Progenitor cell of endocrine pancreas (in vitro differentiated cells): Measurements from ENCODE around the gene RFT1. TPM values are rescaled to one million over a fixed set of nuclear protein-coding genes. Genes with fewer than 3 reads are reported as not detected.
"Not testable (repeated sequence)": the region's sequence is repeated elsewhere in the genome, so short reads cannot be mapped to it uniquely, and the experiment has no call there.

ENCODE experiments used
- DNase-seq: peaks from one replicate; pipeline ENCODE4 v3.0.0; 2021; ENCODE audit warnings: low spot score; ENCODE audit not compliant: unreplicated experiment
- H3K27ac Mint-ChIP-seq: 2 replicates; pipeline ENCODE4 v1.8.0; 2021; ENCODE audit warnings: mild to moderate bottlenecking, moderate library complexity, mixed read lengths
- H3K27me3 Mint-ChIP-seq: 2 replicates; pipeline ENCODE4 v1.8.0; 2021; ENCODE audit warnings: mixed read lengths
- H3K36me3 Mint-ChIP-seq: 2 replicates; pipeline ENCODE4 v1.8.0; 2022; ENCODE audit warnings: mixed read lengths; ENCODE audit not compliant: insufficient read depth
- H3K4me1 Mint-ChIP-seq: 2 replicates; pipeline ENCODE4 v1.8.0; 2021; ENCODE audit warnings: low read depth, mixed read lengths
- H3K4me3 Mint-ChIP-seq: 2 replicates; pipeline ENCODE4 v1.8.0; 2021; ENCODE audit warnings: low read depth, mild to moderate bottlenecking, moderate library complexity, mixed read lengths
- H3K9me3 Mint-ChIP-seq: 2 replicates; pipeline ENCODE4 v1.8.0; 2021; ENCODE audit warnings: low read depth, mixed read lengths
- CTCF ChIP-seq: fragments of 200-600 bp; sonication (generic); IDR thresholded peaks from one replicate; pipeline ENCODE4 v1.5.0; 2021; ENCODE audit warnings: antibody characterized with exemption, mild to moderate bottlenecking; ENCODE audit not compliant: unreplicated experiment
- total RNA-seq: library from RNA; stranded (reverse); gene quantifications from 2 replicates; pipeline ENCODE4 v1.2.1, GENCODE V29; 2021

RFT1 gene
- total RNA-seq, 1 donor from 2014 or later = 22.5 TPM

GRCh38 chr3:53154881-53155285 lies 24.6 kb upstream of the RFT1 start:
- Mint-ChIP-seq H3K9me3 (no peaks in the 10 kb centered on the region), H3K27ac (no peak overlapping the region), H3K27me3 (peaks cover 7% of the 10 kb centered on the region), H3K36me3 (no peaks in the 10 kb centered on the region), H3K4me1 (peaks cover 34% of the 10 kb centered on the region), H3K4me3 (no peak overlapping the region)
- no peak for DNase-seq
- no peak for TF ChIP-seq CTCF

- no peak for TF ChIP-seq CTCF
- Mint-ChIP-seq H3K9me3 (no peaks in the 10 kb centered on the region), H3K4me1 (peaks cover 29% of the 10 kb centered on the region), H3K4me3 (no peak overlapping the region), H3K36me3 (no peaks in the 10 kb centered on the region), H3K27ac (no peak overlapping the region), H3K27me3 (peaks cover 7% of the 10 kb centered on the region)
- DNase-seq = no peak
Measured at GRCh38 chr3:53153980-53154379, 23.7 kb upstream of the RFT1 start.

- no peak for DNase-seq
- TF ChIP-seq CTCF = no peak
- Mint-ChIP-seq H3K4me3 (no peak overlapping the region), H3K36me3 (no peaks in the 10 kb centered on the region), H3K27ac (peak overlapping the region; percentile 41), H3K27me3 (peaks cover 7% of the 10 kb centered on the region), H3K9me3 (no peaks in the 10 kb centered on the region), H3K4me1 (peaks cover 25% of the 10 kb centered on the region)
Measured at GRCh38 chr3:53153264-53153823, 23.1 kb upstream of the RFT1 start.

- H3K4me1 Mint-ChIP-seq = peaks cover 19% of the 10 kb centered on the region
- DNase-seq = no peak
- H3K36me3 Mint-ChIP-seq = no peaks in the 10 kb centered on the region
- no peak for TF ChIP-seq CTCF
- H3K9me3 Mint-ChIP-seq = no peaks in the 10 kb centered on the region
- H3K4me3 Mint-ChIP-seq = no peak overlapping the region
- peaks cover 7% of the 10 kb centered on the region for H3K27me3 Mint-ChIP-seq
- H3K27ac Mint-ChIP-seq = no peak overlapping the region
Measured at GRCh38 chr3:53151870-53152660, 21.8 kb upstream of the RFT1 start.

- DNase-seq = no peak
- peaks cover 20% of the 10 kb centered on the region for H3K4me1 Mint-ChIP-seq
- no peak for TF ChIP-seq CTCF
- peaks cover 7% of the 10 kb centered on the region for H3K27me3 Mint-ChIP-seq
- H3K4me3 Mint-ChIP-seq = no peak overlapping the region
- H3K9me3 Mint-ChIP-seq = no peaks in the 10 kb centered on the region
- H3K36me3 Mint-ChIP-seq = no peaks in the 10 kb centered on the region
- no peak overlapping the region for H3K27ac Mint-ChIP-seq
Measured at GRCh38 chr3:53151465-53151864, 21.2 kb upstream of the RFT1 start.

- H3K27ac Mint-ChIP-seq, DNase-seq, H3K4me3 Mint-ChIP-seq, H3K27me3 Mint-ChIP-seq, H3K36me3 Mint-ChIP-seq, H3K9me3 Mint-ChIP-seq: not testable (repeated sequence)
- H3K4me1 Mint-ChIP-seq = peaks cover 24% of the 10 kb centered on the region
Measured at GRCh38 chr3:53151086-53151438, 20.8 kb upstream of the RFT1 start.
